Spleen (tissue), 7 donors: Measurements from ENCODE around the gene MX2.

Experiments
- POLR2A ChIP-seq, 3 donors: fragments of 450-650 bp; IDR thresholded peaks; one replicate each; pipeline ENCODE4 v1.5.1; 2017; ENCODE audit warnings: antibody characterized with exemption in 3 of 3, mild to moderate bottlenecking in 1 of 3
- POLR2AphosphoS5 ChIP-seq, 3 donors: sonication (generic); formaldehyde crosslinking; IDR thresholded peaks; one replicate each; pipeline ENCODE4 v1.5.1; 2017; ENCODE audit warnings: antibody characterized with exemption in 3 of 3
- TF ChIP-seq, protein P1 (sequence below), 11 experiments: fragments of 200-600 bp in 7 of 11; fragments of 450-650 bp in 4 of 11; sonication (generic) in 4 of 11; IDR thresholded peaks in 8 of 11; conservative IDR thresholded peaks in 3 of 11; 1 replicate in 7 of 11; 2 replicates in 4 of 11; pipeline versions ENCODE4 v1.4.0 to v1.8.0; 2016 to 2021; ENCODE audit warnings: antibody characterized with exemption in 11 of 11, inconsistent platforms in 4 of 11, mild to moderate bottlenecking in 1 of 11
- donor health status: DM: no; HTN: no; CAD: no; lungs with moderate emphysema.
- donor health status: DM: no; HTN: no; CAD: no.
- donor health status: DM: no; HTN: no; CAD: no.

DNA sequence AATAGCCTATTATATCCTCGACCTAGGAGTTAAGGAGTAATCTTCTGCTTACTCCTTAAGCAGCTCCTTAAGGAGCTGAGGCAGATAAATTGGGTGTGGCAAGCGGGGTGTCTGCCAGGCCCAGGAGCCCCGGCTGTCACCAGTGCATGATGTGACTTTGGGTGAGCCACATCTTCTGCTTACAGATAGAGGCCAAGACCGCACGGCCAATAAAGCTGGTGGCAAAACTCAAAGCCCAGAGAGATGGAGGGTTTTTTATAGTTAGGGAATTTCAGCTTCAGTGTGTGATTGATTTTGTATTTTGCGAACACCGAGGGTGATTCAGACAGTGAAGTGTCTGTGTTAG lies 9.8 kb downstream of the MX2 start:
- TF ChIP-seq, protein P1, sequence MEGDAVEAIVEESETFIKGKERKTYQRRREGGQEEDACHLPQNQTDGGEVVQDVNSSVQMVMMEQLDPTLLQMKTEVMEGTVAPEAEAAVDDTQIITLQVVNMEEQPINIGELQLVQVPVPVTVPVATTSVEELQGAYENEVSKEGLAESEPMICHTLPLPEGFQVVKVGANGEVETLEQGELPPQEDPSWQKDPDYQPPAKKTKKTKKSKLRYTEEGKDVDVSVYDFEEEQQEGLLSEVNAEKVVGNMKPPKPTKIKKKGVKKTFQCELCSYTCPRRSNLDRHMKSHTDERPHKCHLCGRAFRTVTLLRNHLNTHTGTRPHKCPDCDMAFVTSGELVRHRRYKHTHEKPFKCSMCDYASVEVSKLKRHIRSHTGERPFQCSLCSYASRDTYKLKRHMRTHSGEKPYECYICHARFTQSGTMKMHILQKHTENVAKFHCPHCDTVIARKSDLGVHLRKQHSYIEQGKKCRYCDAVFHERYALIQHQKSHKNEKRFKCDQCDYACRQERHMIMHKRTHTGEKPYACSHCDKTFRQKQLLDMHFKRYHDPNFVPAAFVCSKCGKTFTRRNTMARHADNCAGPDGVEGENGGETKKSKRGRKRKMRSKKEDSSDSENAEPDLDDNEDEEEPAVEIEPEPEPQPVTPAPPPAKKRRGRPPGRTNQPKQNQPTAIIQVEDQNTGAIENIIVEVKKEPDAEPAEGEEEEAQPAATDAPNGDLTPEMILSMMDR (IDR thresholded peaks at IDR 0.05 in 8 of 11, conservative IDR thresholded peaks at IDR 0.05 in 3 of 11): no peak
- TF ChIP-seq POLR2A (IDR thresholded peaks at IDR 0.05): no peak
- no peak for TF ChIP-seq POLR2AphosphoS5 (IDR thresholded peaks at IDR 0.05)
